OCI-LY1 (cell line): ENCODE data around the gene VKORC1.

Source experiments
- EZH2 ChIP-seq: fragments of 200-600 bp; sonication (generic), shearing (Covaris generic); IDR thresholded peaks from 2 replicates; pipeline ENCODE4 v1.8.0; 2017; ENCODE audit warnings: borderline replicate concordance, mixed run types, mild to moderate bottlenecking, antibody characterized with exemption, low read length, moderate library complexity, mixed read lengths
- TF ChIP-seq, protein P1 (sequence below): fragments of 200-600 bp; sonication (generic), shearing (Covaris generic); IDR thresholded peaks from 2 replicates; pipeline ENCODE4 v1.5.1; 2017; ENCODE audit warnings: mild to moderate bottlenecking, antibody characterized with exemption, low read length, moderate library complexity, mixed read lengths

GRCh38 chr16:31071861-31072260, 22.7 kb downstream of the VKORC1 start:
- TF ChIP-seq EZH2 = no peak
- TF ChIP-seq, protein P1, sequence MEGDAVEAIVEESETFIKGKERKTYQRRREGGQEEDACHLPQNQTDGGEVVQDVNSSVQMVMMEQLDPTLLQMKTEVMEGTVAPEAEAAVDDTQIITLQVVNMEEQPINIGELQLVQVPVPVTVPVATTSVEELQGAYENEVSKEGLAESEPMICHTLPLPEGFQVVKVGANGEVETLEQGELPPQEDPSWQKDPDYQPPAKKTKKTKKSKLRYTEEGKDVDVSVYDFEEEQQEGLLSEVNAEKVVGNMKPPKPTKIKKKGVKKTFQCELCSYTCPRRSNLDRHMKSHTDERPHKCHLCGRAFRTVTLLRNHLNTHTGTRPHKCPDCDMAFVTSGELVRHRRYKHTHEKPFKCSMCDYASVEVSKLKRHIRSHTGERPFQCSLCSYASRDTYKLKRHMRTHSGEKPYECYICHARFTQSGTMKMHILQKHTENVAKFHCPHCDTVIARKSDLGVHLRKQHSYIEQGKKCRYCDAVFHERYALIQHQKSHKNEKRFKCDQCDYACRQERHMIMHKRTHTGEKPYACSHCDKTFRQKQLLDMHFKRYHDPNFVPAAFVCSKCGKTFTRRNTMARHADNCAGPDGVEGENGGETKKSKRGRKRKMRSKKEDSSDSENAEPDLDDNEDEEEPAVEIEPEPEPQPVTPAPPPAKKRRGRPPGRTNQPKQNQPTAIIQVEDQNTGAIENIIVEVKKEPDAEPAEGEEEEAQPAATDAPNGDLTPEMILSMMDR = no peak
